DMS 273 (cell line): ENCODE results near the gene DLX3.

Experiments used
- DNase-seq: peaks from one replicate; lab custom pipeline; 2025; ENCODE audit not compliant: unreplicated experiment; lab: John Stamatoyannopoulos, UW

DLX3 gene

GRCh38 chr17:49959183-49959935 is 35.7 kb downstream of the DLX3 start:
- peak; percentile 50 for DNase-seq

GRCh38 chr17:49958723-49959122 is 36.3 kb downstream of the DLX3 start:
- no peak for DNase-seq

GRCh38 chr17:49957350-49957749 is 37.7 kb downstream of the DLX3 start:
- DNase-seq, result no peak

- DNase-seq, result no peak
These were observed 38.2 kb downstream of the DLX3 start for GRCh38 chr17:49956780-49957179.

GRCh38 chr17:49955157-49955556 is 39.9 kb downstream of the DLX3 start:
- DNase-seq, result no peak

GRCh38 chr17:49952912-49953497 is 42.0 kb downstream of the DLX3 start:
- DNase-seq, result no peak

- peak; percentile 91 for DNase-seq
These were observed 42.7 kb downstream of the DLX3 start for GRCh38 chr17:49952209-49952911.

- DNase-seq, result peak; percentile 48
These were observed 43.5 kb downstream of the DLX3 start for GRCh38 chr17:49951362-49952082.

GRCh38 chr17:49949634-49950033 is 45.4 kb downstream of the DLX3 start:
- DNase-seq, result no peak

GRCh38 chr17:49946964-49947584 is 48.0 kb downstream of the DLX3 start:
- DNase-seq, result no peak

GRCh38 chr17:49946208-49946607 is 48.8 kb downstream of the DLX3 start:
- DNase-seq, result no peak

GRCh38 chr17:49944273-49944870 is 50.7 kb downstream of the DLX3 start:
- peak; percentile 52 for DNase-seq

GRCh38 chr17:49942947-49943346 is 52.1 kb downstream of the DLX3 start:
- no peak for DNase-seq

- no peak for DNase-seq
These were observed 53.6 kb downstream of the DLX3 start for GRCh38 chr17:49941427-49941826.
